GM12878 (cell line): Measurements from ENCODE around the gene ZG16B. TPM values are rescaled to one million over a fixed set of nuclear protein-coding genes. Genes with fewer than 3 reads are reported as not detected.

Experiments used
- ATAC-seq: fragments of 200-7000 bp; cut with Tn5 transposase; 3 replicates; pipeline ENCODE4 v1.9.1; 2020; ENCODE audit warnings: mild to moderate bottlenecking, moderate library complexity
- BruUV-seq: library from RNA; stranded (reverse); fragments of 400-500 nt; replicated peaks from 2 replicates; lab custom pipeline; 2021; lab: Mats Ljungman, UMichigan
- CTCF ChIA-PET: fragments of 300-600 bp; sonication (Branson Sonifier 250); formaldehyde crosslinking; extraction: SDS; loops from one replicate; lab custom pipeline; 2021; ENCODE audit warnings: inconsistent platforms; lab: Yijun Ruan, JAX
- POLR2A ChIA-PET: fragments of 350-600 bp; formaldehyde crosslinking; extraction: SDS; loops from one replicate; lab custom pipeline; 2021; ENCODE audit warnings: inconsistent platforms; lab: Charles Lee
- RAD21 ChIA-PET: fragments of 300-600 bp; sonication (Branson Sonifier 250); formaldehyde crosslinking; loops from one replicate; lab custom pipeline; 2023; ENCODE audit warnings: antibody characterized with exemption; ENCODE audit not compliant: unreplicated experiment; lab: Charles Lee
- SMC1A ChIA-PET: fragments of 300-600 bp; sonication (Branson Sonifier 250); formaldehyde crosslinking; loops from one replicate; lab custom pipeline; 2023; ENCODE audit not compliant: unreplicated experiment, uncharacterized antibody; lab: Charles Lee
- DNase-seq: peaks from one replicate; pipeline ENCODE4 v3.0.0-alpha.2; 2011; ENCODE audit warnings: low read depth, low spot score
- FAIRE-seq: peaks from 3 replicates; lab custom pipeline; 2011; peaks lifted over from hg19 to GRCh38; lab: Jason Lieb, UNC
- H2AFZ ChIP-seq: 2 replicates; pipeline ENCODE4 v1.6.0; 2011; ENCODE audit warnings: low read depth, low read length, control low read depth; ENCODE audit not compliant: control insufficient read depth
- H3K27ac ChIP-seq: 2 replicates; pipeline ENCODE4 v1.5.1; 2011; ENCODE audit warnings: control low read depth; ENCODE audit not compliant: control insufficient read depth, insufficient read depth
- H3K27me3 ChIP-seq, 2 experiments: replicated peaks in 1 of 2; 2 replicates each; pipeline versions ENCODE4 v1.6.0 to v1.6.1; 2011; ENCODE audit warnings: low read length in 1 of 2; ENCODE audit not compliant: control insufficient read depth in 2 of 2, insufficient read depth in 2 of 2
- H3K36me3 ChIP-seq, 2 experiments: 2 replicates each; pipeline ENCODE4 v1.5.1; 2011; ENCODE audit warnings: low read length in 1 of 2; ENCODE audit not compliant: control insufficient read depth in 2 of 2, insufficient read depth in 2 of 2
- H3K4me1 ChIP-seq: 2 replicates; pipeline ENCODE4 v1.6.1; 2011; ENCODE audit warnings: mild to moderate bottlenecking, low read length, moderate library complexity, mixed read lengths; ENCODE audit not compliant: control insufficient read depth, insufficient read depth
- H3K4me2 ChIP-seq: 2 replicates; pipeline ENCODE4 v1.6.0; 2011; ENCODE audit warnings: control low read depth; ENCODE audit not compliant: control insufficient read depth, insufficient read depth
- H3K4me3 ChIP-seq: fragments of 200-600 bp; sonication (generic); 2 replicates; pipeline ENCODE4 v1.5.1; 2016
- H3K79me2 ChIP-seq: 2 replicates; pipeline ENCODE4 v1.6.0; 2011; ENCODE audit warnings: low read length; ENCODE audit not compliant: control insufficient read depth, insufficient read depth
- H3K9ac ChIP-seq: 2 replicates; pipeline ENCODE4 v1.8.0; 2011; ENCODE audit warnings: low read length, control low read depth, mixed read lengths; ENCODE audit not compliant: control insufficient read depth, insufficient read depth
- H3K9me3 ChIP-seq: replicated peaks from 3 replicates; pipeline ENCODE4 v1.5.1; 2011; ENCODE audit warnings: mild to moderate bottlenecking, low read length; ENCODE audit not compliant: control insufficient read depth, insufficient read depth
- H4K20me1 ChIP-seq: 2 replicates; pipeline ENCODE4 v1.6.0; 2011; ENCODE audit not compliant: control insufficient read depth, insufficient read depth
- DPF2 ChIP-seq: fragments of 450-650 bp; IDR thresholded peaks from 2 replicates; pipeline ENCODE4 v1.6.1; 2017; ENCODE audit warnings: mild to moderate bottlenecking
- E4F1 ChIP-seq: fragments of 450-650 bp; IDR thresholded peaks from 2 replicates; pipeline ENCODE4 v1.6.1; 2018; ENCODE audit warnings: borderline replicate concordance, mild to moderate bottlenecking; ENCODE audit not compliant: partially characterized antibody
- FOS ChIP-seq: IDR thresholded peaks from 3 replicates; pipeline ENCODE4 v1.6.1; 2011; ENCODE audit warnings: borderline replicate concordance; ENCODE audit not compliant: insufficient read length; ENCODE audit errors: extremely low read depth
- NR2C1 ChIP-seq: fragments of 450-650 bp; IDR thresholded peaks from 2 replicates; pipeline ENCODE4 v1.6.1; 2017; ENCODE audit warnings: antibody characterized with exemption, mild to moderate bottlenecking, moderate library complexity
- REST ChIP-seq: IDR thresholded peaks from 2 replicates; pipeline ENCODE4 v1.6.1; 2012; ENCODE audit warnings: mild to moderate bottlenecking, low read depth, low read length
- SMARCA5 ChIP-seq: fragments of 450-650 bp; IDR thresholded peaks from 2 replicates; pipeline ENCODE4 v1.6.1; 2017; ENCODE audit warnings: mild to moderate bottlenecking
- ZBTB40 ChIP-seq: fragments of 450-650 bp; IDR thresholded peaks from 2 replicates; pipeline ENCODE4 v1.6.1; 2016; ENCODE audit warnings: mild to moderate bottlenecking, moderate library complexity, borderline replicate concordance
- ZSCAN29 ChIP-seq: fragments of 450-650 bp; IDR thresholded peaks from 2 replicates; pipeline ENCODE4 v1.6.1; 2017; ENCODE audit warnings: mild to moderate bottlenecking, moderate library complexity
- WGBS: methylation state at CpG from one replicate; pipeline ENCODE4 v1.1.6; 2016; ENCODE audit warnings: low lambda C conversion rate; ENCODE audit not compliant: insufficient replicate concordance, insufficient coverage; ENCODE audit errors: missing lambda C conversion rate; 5-methylcytosine and 5-hydroxymethylcytosine counted together
- in situ Hi-C: fragments of 300-500 bp; cut with MboI; formaldehyde crosslinking; loops from 9 replicates; pipeline ENCODE4 v1.14.3; 2018; ENCODE audit warnings: mixed read lengths
- intact Hi-C: fragments of 100-400 bp; cut with micrococcal nuclease; formaldehyde crosslinking; loops from one replicate; pipeline ENCODE4 v1.14.2; 2022; ENCODE audit not compliant: unreplicated experiment
- polyA plus RNA-seq, 11 experiments: library from polyadenylated mRNA; depleted of rRNA in 4 of 11; unstranded in 6 of 11; stranded (reverse) in 5 of 11; fragments of >200 nt; fragmentation: Nextera tagmentation in 4 of 11; fragmentation: Illumina TruSeq in 1 of 11; extraction: Ambion mirVana in 4 of 11; extraction: Trizol in 1 of 11; gene quantifications; 1 replicate in 1 of 11; 2 replicates in 10 of 11; pipeline versions ENCODE4 v1.2.1 to v1.2.3, GENCODE V29; 2011 to 2016; ENCODE audit warnings: inconsistent platforms in 2 of 11, missing spikeins in 2 of 11, low read depth in 1 of 11
- total RNA-seq, 4 experiments: library from RNA; depleted of rRNA in 3 of 4; stranded (reverse); fragments of >200 nt in 3 of 4; fragmentation: Illumina TruSeq in 1 of 4; extraction: Trizol in 1 of 4; gene quantifications; 2 replicates each; pipeline versions ENCODE4 v1.2.1 to v1.2.3, GENCODE V29; 2013 to 2021

The ZG16B gene
- total and polyA plus RNA-seq, 10 of the 15 experiments (the other 5 are each of a cell fraction or from before 2014, with no cell fraction given) = 1.00 to 11.6 (median 5.8) TPM

GRCh38 chr16:2820836-2821486 is 9.1 kb upstream of the ZG16B start (continued):
- TF ChIP-seq E4F1 (no peak), NR2C1 (no peak), REST (no peak)

GRCh38 chr16:2821487-2822157 is 8.5 kb upstream of the ZG16B start:
- no peak overlapping the region for H3K27ac ChIP-seq
- H4K20me1 ChIP-seq = no peaks in the 10 kb centered on the region
- intact Hi-C loops = no loop called here
- H3K79me2 ChIP-seq = peaks cover 7% of the 10 kb centered on the region
- no peak overlapping the region for H3K4me3 ChIP-seq
- peaks cover 0 to 1% of the 10 kb centered on the region in 2 experiments; a peak in 1 of 4 replicates for H3K27me3 ChIP-seq
- no peaks in the 10 kb centered on the region for H3K9me3 ChIP-seq
- CTCF ChIA-PET = interaction anchor here (1.2 kb wide), 1 partner anchor 17 kb away, joined by 7 read pairs; no protein-coding TSS in a partner anchor
- in situ Hi-C loops = no loop called here
- 51% methylated on average over 9 of the region's 9 CpGs for WGBS
- BruUV-seq = no TSS peak
- no peak overlapping the region for H3K4me2 ChIP-seq
- no peak for DNase-seq
- no peaks in the 10 kb centered on the region for H3K36me3 ChIP-seq
- FAIRE-seq = no peak
- H3K9ac ChIP-seq = no peak overlapping the region
- no peaks in the 10 kb centered on the region for H3K4me1 ChIP-seq
- ATAC-seq = no peak
- RAD21 ChIA-PET = no interaction called here
- H2AFZ ChIP-seq = no peak overlapping the region
- SMC1A ChIA-PET = no interaction called here
- POLR2A ChIA-PET = no interaction called here
- TF ChIP-seq ZBTB40 = no peak
- TF ChIP-seq DPF2 = no peak
- TF ChIP-seq ZSCAN29 = no peak
- no peak for TF ChIP-seq FOS
- no peak for TF ChIP-seq SMARCA5
